NCI-H2081 (cell line): ENCODE results near the gene ACER3.
"Not testable (repeated sequence)": the region's sequence is repeated elsewhere in the genome, so short reads cannot be mapped to it uniquely, and the experiment has no call there.

Experiments used
- DNase-seq, 2 experiments: peaks; one replicate each; lab custom pipeline; 2025; lab: John Stamatoyannopoulos, UW

ACER3 gene

DNA sequence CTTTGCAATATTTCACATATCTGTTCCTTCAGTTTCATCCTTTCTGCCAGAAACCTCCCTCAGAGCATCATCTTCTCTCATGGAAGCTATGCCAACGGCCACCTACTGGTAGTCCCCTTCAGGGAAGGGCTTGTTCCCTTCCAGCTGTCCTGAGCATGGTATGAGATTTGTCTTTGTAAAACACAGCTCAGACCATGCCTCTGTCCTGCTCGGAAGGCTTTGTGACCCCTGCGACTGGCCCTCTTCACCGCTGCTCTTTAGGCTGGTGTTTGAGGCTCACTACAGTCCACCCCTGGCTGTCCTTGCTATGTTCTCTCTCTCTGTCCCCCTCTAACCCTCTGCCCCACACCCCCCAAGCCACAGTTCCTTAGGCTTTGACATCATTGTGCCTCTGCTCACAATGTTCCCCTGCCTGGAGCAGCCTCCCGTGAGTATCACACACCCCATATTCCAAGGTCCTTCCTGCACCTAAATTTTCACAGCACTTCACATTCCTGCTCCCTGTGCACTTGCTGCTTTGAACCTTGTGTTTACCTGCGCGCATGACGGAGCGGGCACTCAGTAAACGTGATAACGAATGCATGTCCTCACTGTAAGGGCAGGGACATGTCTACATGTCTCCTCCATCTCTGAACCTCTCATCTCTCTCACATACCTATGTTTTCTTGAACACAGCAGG is 24.0 kb upstream of the ACER3 start:
- DNase-seq = no peak

- no peak for DNase-seq
Observed at GRCh38 chr11:76837696-76838677, 22.7 kb upstream of the ACER3 start.

GRCh38 chr11:76838678-76839068 is 22.0 kb upstream of the ACER3 start:
- DNase-seq = no peak

- DNase-seq = no peak
Observed at GRCh38 chr11:76839311-76839710, 21.4 kb upstream of the ACER3 start.

- DNase-seq = no peak
Observed at GRCh38 chr11:76841923-76842452, 18.7 kb upstream of the ACER3 start.

GRCh38 chr11:76843907-76844306 is 16.8 kb upstream of the ACER3 start:
- no peak for DNase-seq

GRCh38 chr11:76844511-76844910 is 16.2 kb upstream of the ACER3 start:
- DNase-seq = no peak

- no peak for DNase-seq
Observed at GRCh38 chr11:76845069-76845468, 15.6 kb upstream of the ACER3 start.

- DNase-seq = no peak
Observed at GRCh38 chr11:76846441-76846840, 14.3 kb upstream of the ACER3 start.

- DNase-seq = no peak
Observed at GRCh38 chr11:76849376-76849775, 11.3 kb upstream of the ACER3 start.

DNA sequence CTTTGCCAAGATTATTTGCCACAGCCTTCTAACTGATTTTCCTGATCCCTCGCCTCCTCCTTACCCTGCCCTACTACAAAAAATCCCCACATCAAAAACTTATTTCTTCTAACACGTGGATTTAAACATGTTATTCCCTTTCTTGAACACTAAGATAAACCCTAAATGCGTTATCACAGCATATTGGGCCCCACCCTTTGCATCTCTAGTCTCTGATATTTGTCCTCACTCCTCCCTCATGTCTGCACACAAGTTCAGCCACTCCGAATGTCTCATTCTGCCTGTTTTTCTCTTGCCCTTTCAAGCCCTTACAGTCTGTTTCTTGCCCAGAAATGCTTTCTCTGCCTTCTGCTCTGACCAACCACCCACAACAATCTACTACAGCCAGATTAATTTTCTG is 10.6 kb upstream of the ACER3 start:
- no peak for DNase-seq

DNA sequence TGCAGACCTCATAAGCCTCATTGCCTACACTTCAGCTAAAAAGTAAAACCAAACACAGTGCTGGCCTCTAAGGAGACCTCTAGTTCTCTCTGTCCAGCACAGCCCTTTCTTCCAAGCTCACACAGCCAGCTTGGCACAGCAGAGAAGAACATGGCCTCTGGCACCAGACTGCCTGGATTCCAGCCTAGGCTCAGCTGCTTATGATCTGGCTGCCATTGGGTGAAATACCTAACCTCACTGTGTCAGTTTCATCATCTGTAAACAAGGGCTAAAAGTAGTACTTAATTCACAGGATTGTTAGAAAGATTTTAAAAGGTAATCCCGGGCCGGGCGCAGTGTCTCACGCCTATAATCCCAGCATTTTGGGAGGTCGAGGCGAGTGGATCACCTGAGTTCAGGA is 9.9 kb upstream of the ACER3 start:
- DNase-seq = no peak

- no peak for DNase-seq
Observed at GRCh38 chr11:76854709-76855108, 6.0 kb upstream of the ACER3 start.

- not testable (repeated sequence) for DNase-seq
Observed at GRCh38 chr11:76855670-76856069, 5.0 kb upstream of the ACER3 start.

GRCh38 chr11:76856106-76856505 is 4.6 kb upstream of the ACER3 start:
- no peak for DNase-seq

- no peak for DNase-seq
Observed at GRCh38 chr11:76856571-76856970, 4.1 kb upstream of the ACER3 start.

DNA sequence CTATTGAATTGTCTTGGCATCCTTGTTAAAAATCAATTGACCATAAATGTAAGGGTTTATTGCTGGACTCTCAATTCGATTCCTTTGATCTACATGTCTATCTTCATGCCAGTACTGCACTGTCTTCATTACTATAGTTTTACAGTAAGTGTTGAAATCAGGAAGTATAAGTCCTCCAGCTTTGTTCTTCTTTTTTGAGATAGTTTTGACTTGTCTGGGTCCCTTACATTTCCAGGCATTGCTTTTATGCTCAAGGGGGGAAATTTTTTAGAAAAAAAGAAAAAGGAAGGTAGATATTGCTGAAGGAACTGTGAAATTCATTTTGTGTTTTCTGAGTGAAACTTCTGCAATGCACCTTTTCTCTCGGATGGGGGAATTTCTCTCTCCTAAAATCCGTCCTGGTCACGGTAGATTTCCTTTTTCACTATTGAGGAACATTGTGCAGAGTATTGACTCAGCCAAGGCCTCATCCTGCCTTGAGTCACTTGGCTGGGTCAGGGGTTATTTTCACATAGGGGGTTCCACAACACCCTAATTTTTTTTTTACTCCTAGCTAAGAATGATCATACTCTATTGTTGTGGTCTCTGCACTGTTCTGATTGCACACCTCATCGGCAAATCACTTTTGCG is 2.8 kb upstream of the ACER3 start:
- DNase-seq = no peak

- no peak for DNase-seq
Observed at GRCh38 chr11:76859708-76860227, 950 bp upstream of the ACER3 start.

- no peak for DNase-seq
Observed at GRCh38 chr11:76861490-76861953, 804 bp downstream of the ACER3 start.

DNA sequence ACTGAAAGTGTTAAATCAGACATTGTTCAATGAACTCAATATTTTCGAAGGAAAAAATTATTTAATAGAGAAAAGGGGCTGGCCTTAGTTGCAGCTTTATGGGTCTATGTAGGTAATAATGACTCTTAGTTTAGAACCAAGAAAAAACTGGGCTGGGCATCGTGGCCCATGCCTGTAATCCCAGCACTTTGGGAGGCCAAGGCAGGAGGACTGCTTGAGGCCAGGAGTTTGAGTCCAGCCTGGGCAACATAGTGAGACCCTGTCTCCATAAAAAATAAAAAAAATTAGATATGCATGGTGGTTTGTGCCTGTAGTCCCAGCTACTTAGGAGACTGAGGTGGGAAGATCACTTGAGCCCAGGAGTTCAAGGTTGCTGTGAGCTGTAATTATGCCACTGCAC is 2.1 kb downstream of the ACER3 start:
- not testable (repeated sequence) for DNase-seq

DNA sequence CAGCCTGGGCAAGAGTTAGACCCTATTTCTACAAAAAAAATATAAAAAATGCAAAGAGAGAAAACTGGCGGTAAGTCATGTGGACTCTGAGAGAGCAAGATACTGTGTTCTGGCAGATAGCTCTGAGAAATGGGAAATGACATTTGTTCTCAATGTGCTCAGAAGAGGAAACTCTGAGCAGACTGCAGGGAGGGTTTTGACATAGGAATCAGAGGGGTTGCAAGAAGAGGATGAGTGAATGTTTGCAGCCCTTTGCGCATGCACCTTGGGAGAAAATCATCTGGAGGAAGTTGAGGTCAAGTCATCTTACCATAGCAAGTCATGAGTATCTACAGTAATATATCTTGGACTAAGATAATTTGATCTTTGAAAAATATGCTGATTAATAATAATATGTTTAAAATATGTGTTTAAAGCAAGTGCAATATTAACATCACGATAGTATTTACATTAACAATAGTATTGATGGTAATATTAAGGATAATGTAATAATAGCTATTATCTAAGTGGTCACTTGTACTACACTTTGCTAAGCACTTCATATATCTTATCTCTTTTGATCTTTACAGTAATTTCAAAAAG is 2.6 kb downstream of the ACER3 start:
- DNase-seq = no peak
